Measurements from ENCODE around the gene PTCRA.
"Not testable (repeated sequence)": the region's sequence is repeated elsewhere in the genome, so short reads cannot be mapped to it uniquely, and the experiment has no call there.

Gene PTCRA

DNA sequence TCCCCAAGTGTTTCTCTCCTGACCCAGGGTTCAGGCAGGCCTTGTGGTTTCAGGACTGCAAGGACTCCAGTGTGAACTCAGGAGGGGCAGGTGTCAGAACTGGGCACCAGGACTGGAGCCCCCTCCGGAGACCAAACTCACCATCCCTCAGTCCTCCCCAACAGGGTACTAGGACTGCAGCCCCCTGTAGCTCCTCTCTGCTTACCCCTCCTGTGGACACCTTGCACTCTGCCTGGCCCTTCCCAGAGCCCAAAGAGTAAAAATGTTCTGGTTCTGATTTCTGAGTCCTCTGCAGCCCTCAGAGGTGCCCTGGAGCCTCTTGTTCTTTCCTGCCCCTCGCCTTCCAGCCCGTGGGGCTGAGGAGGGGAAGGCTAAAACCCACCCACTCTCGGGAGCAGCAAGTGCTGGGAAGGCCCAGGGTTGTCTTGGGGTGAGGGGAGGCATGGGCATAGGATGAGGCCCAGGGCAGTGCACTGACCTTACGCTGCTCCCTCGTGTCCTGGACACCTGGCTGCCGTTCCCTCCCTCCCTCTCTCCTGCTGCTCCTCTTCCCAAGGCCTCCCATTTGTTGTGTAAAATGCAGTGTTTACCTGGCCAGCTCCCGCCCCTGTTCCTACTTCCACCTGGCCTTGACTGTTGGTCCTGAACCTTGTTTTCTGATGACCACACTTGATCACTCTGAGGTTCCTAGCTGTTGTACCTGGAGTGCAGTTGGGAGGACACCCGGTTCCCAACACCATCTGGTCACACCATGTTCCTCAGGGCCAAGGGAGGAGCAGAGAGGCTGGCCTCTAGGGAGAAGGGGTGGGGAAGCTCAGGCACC lies 23.3 kb downstream of the PTCRA start:
- Mint-ChIP-seq H3K36me3 (ENCODE audit: low read depth) (peaks cover 41% of the 10 kb centered on the region), H3K4me1 (peaks cover 5% of the 10 kb centered on the region), H3K27ac (peak overlapping the region; percentile 55), H3K27me3 (ENCODE audit: low read depth, poor library complexity) (no peaks in the 10 kb centered on the region), H3K4me3 (no peak overlapping the region), H3K9me3 (no peaks in the 10 kb centered on the region)
- no peak for TF ChIP-seq CTCF (IDR thresholded peaks at IDR 0.05)
- no peak for DNase-seq

GRCh38 chr6:42939810-42940167 lies 23.9 kb downstream of the PTCRA start:
- H3K4me3 Mint-ChIP-seq: no peak overlapping the region
- no peak for DNase-seq
- TF ChIP-seq CTCF (IDR thresholded peaks at IDR 0.05): no peak
- peak overlapping the region; percentile 61 for H3K27ac Mint-ChIP-seq
- H3K4me1 Mint-ChIP-seq: peaks cover 5% of the 10 kb centered on the region
- no peaks in the 10 kb centered on the region for H3K27me3 Mint-ChIP-seq (ENCODE audit: low read depth, poor library complexity)
- peaks cover 41% of the 10 kb centered on the region for H3K36me3 Mint-ChIP-seq (ENCODE audit: low read depth)
- no peaks in the 10 kb centered on the region for H3K9me3 Mint-ChIP-seq

DNA sequence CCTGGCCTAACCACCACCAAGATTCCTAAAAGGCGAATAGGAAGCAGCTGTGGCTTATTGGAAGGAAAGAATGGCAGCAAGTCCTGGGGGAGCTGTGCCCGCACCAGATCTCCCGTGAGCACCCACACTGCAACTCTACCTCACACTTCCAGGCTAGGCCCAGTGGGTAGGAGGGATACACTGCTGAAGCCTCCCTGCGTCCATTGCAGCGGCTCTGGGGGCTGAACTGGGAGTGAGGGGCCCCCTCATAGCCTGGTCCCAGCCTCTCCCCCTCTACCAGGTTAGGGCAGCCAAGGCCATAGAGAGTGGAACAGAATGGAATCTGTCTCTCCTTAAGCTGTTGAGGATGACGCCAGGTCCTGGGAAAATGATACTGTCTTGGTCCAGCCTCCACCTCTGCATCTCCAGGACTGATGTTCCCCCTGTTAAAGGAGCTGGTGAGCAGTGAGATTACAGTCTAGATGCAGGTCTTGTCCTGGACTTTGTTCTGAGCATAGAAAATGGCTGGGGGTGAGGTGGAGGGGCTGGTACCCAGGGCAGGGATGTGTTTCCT lies 24.7 kb downstream of the PTCRA start:
- TF ChIP-seq CTCF (IDR thresholded peaks at IDR 0.05): no peak
- no peak for DNase-seq
- no peaks in the 10 kb centered on the region for H3K9me3 Mint-ChIP-seq
- peaks cover 5% of the 10 kb centered on the region for H3K4me1 Mint-ChIP-seq
- H3K4me3 Mint-ChIP-seq: no peak overlapping the region
- H3K27ac Mint-ChIP-seq: peak overlapping the region; percentile 61
- no peaks in the 10 kb centered on the region for H3K27me3 Mint-ChIP-seq (ENCODE audit: low read depth, poor library complexity)
- peaks cover 42% of the 10 kb centered on the region for H3K36me3 Mint-ChIP-seq (ENCODE audit: low read depth)

DNA sequence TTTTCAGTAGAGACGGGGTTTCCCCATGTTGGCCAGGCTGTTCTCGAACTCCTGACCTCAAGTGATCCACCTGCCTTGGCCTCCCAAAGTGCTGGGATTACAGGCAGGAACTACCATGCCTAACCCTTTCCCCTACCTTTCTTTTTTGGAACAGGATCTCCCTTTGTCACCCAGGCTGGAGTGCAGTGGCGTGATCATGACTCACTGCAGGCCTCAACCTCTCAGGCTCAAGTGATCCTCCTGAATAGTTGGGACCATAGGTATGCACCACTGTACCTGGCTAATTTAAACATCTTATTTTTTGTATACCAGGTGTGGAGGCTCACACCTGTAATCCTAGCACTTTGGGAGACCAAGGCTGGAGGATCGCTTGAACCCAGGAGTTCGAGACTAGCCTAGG lies 25.5 kb downstream of the PTCRA start:
- H3K4me1 Mint-ChIP-seq; DNase-seq; H3K4me3 Mint-ChIP-seq; H3K27me3 Mint-ChIP-seq (ENCODE audit: low read depth, poor library complexity); H3K9me3 Mint-ChIP-seq; H3K27ac Mint-ChIP-seq: not testable (repeated sequence)
- peaks cover 40% of the 10 kb centered on the region for H3K36me3 Mint-ChIP-seq (ENCODE audit: low read depth)

DNA sequence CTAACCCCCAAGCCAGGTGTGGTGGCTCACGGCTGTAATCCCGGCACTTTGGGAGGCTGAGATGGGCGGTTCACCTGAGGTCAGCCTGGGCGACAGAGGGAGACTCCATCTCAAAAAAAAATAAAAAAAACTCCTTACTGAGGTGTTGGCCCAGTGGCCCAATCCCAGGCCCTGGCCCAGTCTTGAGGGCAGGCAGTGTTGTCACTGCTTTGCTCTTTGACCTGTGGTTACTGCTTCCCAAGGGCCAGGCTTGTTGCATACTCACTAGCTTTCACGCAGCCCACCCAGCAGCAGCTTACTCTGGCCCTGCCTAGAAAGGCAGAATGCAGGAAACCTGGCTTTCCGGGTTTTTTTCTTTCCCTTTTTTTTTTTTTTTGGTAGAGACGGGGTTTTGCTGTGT lies 26.6 kb downstream of the PTCRA start:
- Mint-ChIP-seq H3K36me3 (ENCODE audit: low read depth) (peaks cover 36% of the 10 kb centered on the region), H3K4me3 (no peak overlapping the region), H3K27me3 (ENCODE audit: low read depth, poor library complexity) (no peaks in the 10 kb centered on the region), H3K9me3 (no peaks in the 10 kb centered on the region), H3K27ac (peak overlapping the region; percentile 93), H3K4me1 (peaks cover 5% of the 10 kb centered on the region)
- no peak for DNase-seq
- no peak for TF ChIP-seq CTCF (IDR thresholded peaks at IDR 0.05)

DNA sequence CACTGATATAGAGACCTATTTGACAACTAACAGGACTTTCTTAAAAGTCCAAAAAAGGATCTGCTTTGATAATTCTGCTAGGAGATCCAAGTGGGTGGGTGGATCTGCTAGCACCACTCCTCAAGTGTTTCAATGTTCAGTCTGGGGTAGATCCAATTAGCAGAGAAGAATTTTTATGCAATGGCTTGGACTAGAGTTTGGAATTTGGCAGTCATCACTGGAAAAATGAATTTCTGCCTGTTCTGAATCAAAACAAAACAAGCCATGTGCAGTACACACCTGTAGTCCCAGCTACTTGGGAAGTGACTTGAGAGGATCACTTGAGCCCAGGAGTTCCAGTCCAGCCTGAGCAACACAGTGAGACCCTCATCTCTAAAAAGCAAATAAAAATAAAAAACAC lies 32.1 kb downstream of the PTCRA start:
- peaks cover 29% of the 10 kb centered on the region for H3K36me3 Mint-ChIP-seq (ENCODE audit: low read depth)
- H3K27ac Mint-ChIP-seq: no peak overlapping the region
- peaks cover 8% of the 10 kb centered on the region for H3K4me1 Mint-ChIP-seq
- peaks cover 4% of the 10 kb centered on the region for H3K27me3 Mint-ChIP-seq (ENCODE audit: low read depth, poor library complexity)
- no peak overlapping the region for H3K4me3 Mint-ChIP-seq
- no peak for DNase-seq
- no peaks in the 10 kb centered on the region for H3K9me3 Mint-ChIP-seq
- no peak for TF ChIP-seq CTCF (IDR thresholded peaks at IDR 0.05)
